ENCODE measurements around the gene UBE2QL1. TPM values are rescaled to one million over a fixed set of nuclear protein-coding genes. Genes with fewer than 3 reads are reported as not detected.

Gene UBE2QL1
- total RNA-seq, 1 experiment from 2014 or later, result 2.6 TPM

- CTCF ChIA-PET, result no interaction called here
- no TSS peak for BruUV-seq (replicated peaks)
- Histone ChIP-seq H3K4me3 (ENCODE audit: low read depth, low read length, poor library complexity, severe bottlenecking) (no peak overlapping the region), H3K4me1 (ENCODE audit: insufficient read depth, low read length, poor library complexity, severe bottlenecking) (no peaks in the 10 kb centered on the region), H3K27ac (ENCODE audit: low read depth, low read length, poor library complexity, severe bottlenecking) (no peak overlapping the region), H3K27me3 (replicated peaks; ENCODE audit: insufficient read depth, low read depth, low read length, poor library complexity) (peaks cover 9% of the 10 kb centered on the region), H3K9me3 (ENCODE audit: low read depth, low read length, poor library complexity, severe bottlenecking) (no peaks in the 10 kb centered on the region), H3K36me3 (ENCODE audit: insufficient read depth, low read length, poor library complexity, severe bottlenecking) (no peaks in the 10 kb centered on the region)
- POLR2A ChIA-PET (ENCODE audit: low non-redundant PET), result no interaction called here
- TF ChIP-seq CTCF (conservative IDR thresholded peaks at IDR 0.05; ENCODE audit: low read depth, low read length), result peak; percentile 53
- no peak for TF ChIP-seq EZH2 (IDR thresholded peaks at IDR 0.05; ENCODE audit: borderline replicate concordance, low read depth, low read length, poor library complexity, severe bottlenecking)
- DNase-seq (ENCODE audit: low spot score), result no peak
- intact Hi-C loops (cut with micrococcal nuclease; ENCODE audit: unreplicated experiment), result no loop called here
Observed at GRCh38 chr5:6435356-6435755, 13.3 kb upstream of the UBE2QL1 start.

DNA sequence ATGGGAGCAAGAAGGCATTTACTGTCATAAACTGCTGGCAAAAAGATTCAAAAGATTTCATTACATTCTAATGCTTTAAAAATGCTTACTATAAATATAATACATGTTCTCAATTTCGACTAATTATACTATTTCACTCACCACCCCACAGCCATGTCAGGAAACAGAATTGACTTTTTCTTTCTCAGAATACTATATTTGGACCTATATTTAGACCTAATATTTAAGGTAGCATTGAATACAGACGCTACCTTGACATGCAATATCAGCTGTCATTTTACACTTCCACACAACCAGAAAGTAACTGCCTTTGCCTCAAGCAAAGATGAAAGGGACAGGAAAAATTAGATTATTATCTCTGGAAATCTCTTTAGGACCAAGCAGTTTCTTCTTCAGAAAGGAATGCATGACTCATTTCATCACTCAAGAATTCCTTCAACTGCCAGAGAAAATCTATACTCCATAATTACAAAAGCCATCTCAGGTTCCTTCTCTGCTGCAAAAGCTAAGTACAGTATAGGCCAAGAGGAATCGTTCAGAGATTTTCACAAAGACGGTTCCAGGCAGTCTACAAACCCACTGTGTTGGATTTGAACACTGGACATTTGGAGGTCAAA lies 11.8 kb upstream of the UBE2QL1 start:
- no peak overlapping the region for H3K27ac ChIP-seq (ENCODE audit: low read depth, low read length, poor library complexity, severe bottlenecking)
- no peaks in the 10 kb centered on the region for H3K9me3 ChIP-seq (ENCODE audit: low read depth, low read length, poor library complexity, severe bottlenecking)
- peaks cover 9% of the 10 kb centered on the region for H3K27me3 ChIP-seq (replicated peaks; ENCODE audit: insufficient read depth, low read depth, low read length, poor library complexity)
- peak; percentile 62 for DNase-seq (ENCODE audit: low spot score)
- no TSS peak for BruUV-seq (replicated peaks)
- no peak overlapping the region for H3K4me3 ChIP-seq (ENCODE audit: low read depth, low read length, poor library complexity, severe bottlenecking)
- intact Hi-C loops (cut with micrococcal nuclease; ENCODE audit: unreplicated experiment), result no loop called here
- ChIA-PET CTCF (no interaction called here), POLR2A (ENCODE audit: low non-redundant PET) (no interaction called here)
- H3K4me1 ChIP-seq (ENCODE audit: insufficient read depth, low read length, poor library complexity, severe bottlenecking), result no peaks in the 10 kb centered on the region
- no peak for TF ChIP-seq EZH2 (IDR thresholded peaks at IDR 0.05; ENCODE audit: borderline replicate concordance, low read depth, low read length, poor library complexity, severe bottlenecking)
- H3K36me3 ChIP-seq (ENCODE audit: insufficient read depth, low read length, poor library complexity, severe bottlenecking), result no peaks in the 10 kb centered on the region

DNA sequence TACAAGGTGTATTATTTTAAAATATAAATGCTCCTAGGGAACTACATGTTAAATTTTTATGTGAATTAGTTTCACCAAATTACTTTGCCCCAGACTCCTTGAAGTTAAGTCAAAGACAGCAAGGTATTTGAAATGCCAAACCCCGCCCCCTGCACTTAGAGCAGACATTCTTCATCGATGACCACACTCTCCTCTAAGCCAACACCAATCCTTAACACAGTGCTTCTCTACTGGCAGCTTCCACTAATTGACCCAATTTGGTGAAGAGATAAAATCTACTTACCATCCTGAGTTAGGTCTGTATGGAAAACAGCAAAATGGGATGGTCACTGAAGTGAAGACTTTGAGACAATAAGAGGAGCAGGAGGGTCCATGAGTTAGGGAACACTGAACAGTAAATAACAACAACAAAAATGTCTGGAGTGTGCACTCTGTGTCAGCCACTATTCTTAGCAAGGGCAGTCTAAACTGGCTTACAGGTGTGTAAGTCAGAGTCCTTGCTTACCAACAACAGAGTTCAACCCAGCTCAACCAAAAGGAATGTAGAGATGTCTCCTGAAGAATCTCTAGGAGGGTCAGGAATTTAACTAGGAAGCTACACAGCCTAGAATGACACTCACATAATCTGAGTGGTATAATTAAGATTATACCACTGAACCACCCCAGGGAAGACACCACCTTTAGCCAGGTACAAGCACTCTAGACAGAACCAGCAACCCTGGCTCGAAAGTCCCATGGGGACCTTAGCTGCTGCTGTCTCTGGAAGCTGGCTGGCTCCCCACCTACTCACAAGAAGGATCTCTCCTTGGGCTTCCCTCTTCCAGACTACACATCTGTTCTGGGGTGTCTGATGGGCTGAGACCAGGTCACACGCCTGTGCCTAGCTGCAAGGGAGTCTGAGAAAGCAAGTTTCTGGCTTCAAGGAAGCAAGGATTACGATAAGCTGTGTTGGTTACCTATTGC lies 8.8 kb upstream of the UBE2QL1 start:
- H3K27me3 ChIP-seq (replicated peaks; ENCODE audit: insufficient read depth, low read depth, low read length, poor library complexity), result no peaks in the 10 kb centered on the region
- DNase-seq (ENCODE audit: low spot score), result peak; percentile 28
- no peak overlapping the region for H3K27ac ChIP-seq (ENCODE audit: low read depth, low read length, poor library complexity, severe bottlenecking)
- no TSS peak for BruUV-seq (replicated peaks)
- ChIA-PET POLR2A (ENCODE audit: low non-redundant PET) (no interaction called here), CTCF (no interaction called here)
- no peak overlapping the region for H3K4me3 ChIP-seq (ENCODE audit: low read depth, low read length, poor library complexity, severe bottlenecking)
- TF ChIP-seq CTCF (conservative IDR thresholded peaks at IDR 0.05; ENCODE audit: low read depth, low read length) (no peak), EZH2 (IDR thresholded peaks at IDR 0.05; ENCODE audit: borderline replicate concordance, low read depth, low read length, poor library complexity, severe bottlenecking) (no peak)
- intact Hi-C loops (cut with micrococcal nuclease; ENCODE audit: unreplicated experiment), result no loop called here
- no peaks in the 10 kb centered on the region for H3K4me1 ChIP-seq (ENCODE audit: insufficient read depth, low read length, poor library complexity, severe bottlenecking)
- H3K36me3 ChIP-seq (ENCODE audit: insufficient read depth, low read length, poor library complexity, severe bottlenecking), result no peaks in the 10 kb centered on the region
- H3K9me3 ChIP-seq (ENCODE audit: low read depth, low read length, poor library complexity, severe bottlenecking), result no peaks in the 10 kb centered on the region
